Measurements from ENCODE around the gene PPIG. TPM values are rescaled to one million over a fixed set of nuclear protein-coding genes. Genes with fewer than 3 reads are reported as not detected.

PPIG gene
- polyA plus RNA-seq, 1 of the 3 experiments (the other 2 are of a cell fraction), result 8.3 TPM

GRCh38 chr2:169670937-169671336 lies 86.8 kb downstream of the PPIG start:
- no peaks in the 10 kb centered on the region for H4K20me1 ChIP-seq (ENCODE audit: insufficient read depth)
- POLR2A ChIA-PET, result no interaction called here
- H3K4me2 ChIP-seq, result no peak overlapping the region
- H3K9me3 ChIP-seq, result no peaks in the 10 kb centered on the region
- no peak for TF ChIP-seq GABPA (IDR thresholded peaks at IDR 0.05; ENCODE audit: low read depth)
- no peak for TF ChIP-seq EZH2phosphoT487 (IDR thresholded peaks at IDR 0.05; ENCODE audit: borderline replicate concordance, low read depth)
- no peak for TF ChIP-seq MXI1 (IDR thresholded peaks at IDR 0.05; ENCODE audit: low read depth, low read length)
- TF ChIP-seq CHD2 (IDR thresholded peaks at IDR 0.05; ENCODE audit: low read length, partially characterized antibody), result no peak
- no peak for TF ChIP-seq RXRA (IDR thresholded peaks at IDR 0.05; ENCODE audit: borderline replicate concordance, low read depth)
- TF ChIP-seq POLR2AphosphoS5 (IDR thresholded peaks at IDR 0.05; ENCODE audit: low read depth, low read length), result no peak
- no peak for TF ChIP-seq ELF1 (IDR thresholded peaks at IDR 0.05)
- no peak for TF ChIP-seq PBX3 (IDR thresholded peaks at IDR 0.05)
- TF ChIP-seq, protein P1, sequence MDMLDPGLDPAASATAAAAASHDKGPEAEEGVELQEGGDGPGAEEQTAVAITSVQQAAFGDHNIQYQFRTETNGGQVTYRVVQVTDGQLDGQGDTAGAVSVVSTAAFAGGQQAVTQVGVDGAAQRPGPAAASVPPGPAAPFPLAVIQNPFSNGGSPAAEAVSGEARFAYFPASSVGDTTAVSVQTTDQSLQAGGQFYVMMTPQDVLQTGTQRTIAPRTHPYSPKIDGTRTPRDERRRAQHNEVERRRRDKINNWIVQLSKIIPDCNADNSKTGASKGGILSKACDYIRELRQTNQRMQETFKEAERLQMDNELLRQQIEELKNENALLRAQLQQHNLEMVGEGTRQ (IDR thresholded peaks at IDR 0.05; ENCODE audit: borderline replicate concordance, low read depth, low read length), result no peak
- CTCF ChIA-PET, result no interaction called here
- H3F3A ChIP-seq (replicated peaks; ENCODE audit: insufficient read depth), result no peaks in the 10 kb centered on the region
- H3K9me2 ChIP-seq, result no peaks in the 10 kb centered on the region
- H3K79me2 ChIP-seq (ENCODE audit: insufficient read depth), result no peaks in the 10 kb centered on the region
- 86% methylated on average over 4 of the region's 4 CpGs for WGBS (ENCODE audit: low lambda C conversion rate)
- no peak overlapping the region for H2AFZ ChIP-seq (ENCODE audit: low read depth)
- no peaks in the 10 kb centered on the region for H3K4me1 ChIP-seq (ENCODE audit: control insufficient read depth in 1 of 2, insufficient read depth in 2 of 2, low read depth in 1 of 2, low read length in 1 of 2)
- H3K4me3 ChIP-seq (ENCODE audit: low read depth in 2 of 2, low read length in 1 of 2), result no peak overlapping the region
- H3K27me3 ChIP-seq (ENCODE audit: insufficient read depth), result no peaks in the 10 kb centered on the region
- H3K9ac ChIP-seq, result no peak overlapping the region
- no peaks in the 10 kb centered on the region for H3K36me3 ChIP-seq (replicated peaks in 1 of 2; ENCODE audit: control insufficient read depth in 1 of 2, insufficient read depth in 2 of 2, low read length in 1 of 2)
- DNase-seq, result no peak
- H3K27ac ChIP-seq (ENCODE audit: low read depth in 2 of 2, low read length in 1 of 2), result no peak overlapping the region

DNA sequence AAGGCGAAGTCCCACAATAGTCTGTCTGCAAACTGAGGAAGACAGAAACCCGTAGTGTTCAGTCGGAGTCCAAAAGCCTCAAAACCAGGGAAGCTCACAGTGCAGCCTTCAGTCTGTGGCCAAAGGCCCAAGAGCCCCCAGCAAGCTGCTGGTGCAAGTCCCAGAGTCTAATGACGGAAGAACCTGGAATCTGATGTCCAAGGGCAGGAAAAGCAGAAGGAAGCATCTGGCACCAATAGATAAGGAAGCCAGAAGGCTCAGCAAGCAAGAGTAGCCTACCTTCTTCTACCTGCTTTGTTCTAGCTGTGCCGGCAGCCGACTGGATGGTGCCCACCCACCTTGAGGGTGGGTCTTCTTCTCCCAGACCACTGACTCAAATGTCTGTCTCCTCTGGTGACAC lies 88.3 kb downstream of the PPIG start:
- 80% methylated on average over 6 of the region's 6 CpGs for WGBS (ENCODE audit: low lambda C conversion rate)
- Histone ChIP-seq H2AFZ (ENCODE audit: low read depth) (no peak overlapping the region), H3K79me2 (ENCODE audit: insufficient read depth) (no peaks in the 10 kb centered on the region), H3K36me3 (replicated peaks in 1 of 2; ENCODE audit: control insufficient read depth in 1 of 2, insufficient read depth in 2 of 2, low read length in 1 of 2) (no peaks in the 10 kb centered on the region), H3K27me3 (ENCODE audit: insufficient read depth) (no peaks in the 10 kb centered on the region), H3K27ac (ENCODE audit: low read depth in 2 of 2, low read length in 1 of 2) (no peak overlapping the region), H3K4me1 (ENCODE audit: control insufficient read depth in 1 of 2, insufficient read depth in 2 of 2, low read depth in 1 of 2, low read length in 1 of 2) (no peaks in the 10 kb centered on the region), H3K9me2 (no peaks in the 10 kb centered on the region), H3K4me3 (ENCODE audit: low read depth in 2 of 2, low read length in 1 of 2) (no peak overlapping the region), H3F3A (replicated peaks; ENCODE audit: insufficient read depth) (no peaks in the 10 kb centered on the region), H3K9me3 (no peaks in the 10 kb centered on the region), H3K9ac (no peak overlapping the region), H4K20me1 (ENCODE audit: insufficient read depth) (no peaks in the 10 kb centered on the region), H3K4me2 (no peak overlapping the region)
- DNase-seq, result no peak
- TF ChIP-seq REST (IDR thresholded peaks at IDR 0.05; ENCODE audit: low read depth, low read length) (no peak), FOXJ3 (CRISPR knock-in tag; IDR thresholded peaks at IDR 0.05) (no peak)
- ChIA-PET CTCF (interaction anchor here (1.6 kb wide), 1 partner anchor 19 kb away, joined by 4 read pairs; no protein-coding TSS in a partner anchor), POLR2A (interaction anchor here (0.6 kb wide), 1 partner anchor 137 kb away, joined by 5 read pairs; no protein-coding TSS in a partner anchor)
